Uterus (tissue), 4 donors: ENCODE measurements around the gene PROK1. TPM values are rescaled to one million over a fixed set of nuclear protein-coding genes. Genes with fewer than 3 reads are reported as not detected.

Experiments used
- DNase-seq, 2 donors: peaks; one replicate each; pipeline ENCODE4 v3.0.0-alpha.2; 2019 to 2020
- H3K27ac ChIP-seq, 2 donors: fragments of 200-600 bp; sonication (generic); 1 replicate in 1 of 2; 2 replicates in 1 of 2; pipeline ENCODE4 v1.5.1; 2016 to 2018
- H3K27me3 ChIP-seq, 2 donors: fragments of 200-600 bp; sonication (generic); one replicate each; pipeline ENCODE4 v1.5.1; 2018 to 2019; ENCODE audit warnings: control low read depth in 1 of 2
- H3K36me3 ChIP-seq, 2 donors: fragments of 200-600 bp; sonication (generic); one replicate each; pipeline ENCODE4 v1.5.1; 2019; ENCODE audit warnings: control low read depth in 1 of 2
- H3K4me1 ChIP-seq, 2 donors: fragments of 200-600 bp; sonication (generic); one replicate each; pipeline ENCODE4 v1.5.1; 2018 to 2019; ENCODE audit warnings: control low read depth in 1 of 2
- H3K4me3 ChIP-seq, 2 donors: fragments of 200-600 bp; sonication (generic); 1 replicate in 1 of 2; 2 replicates in 1 of 2; pipeline ENCODE4 v1.5.1; 2018 to 2019; ENCODE audit warnings: mild to moderate bottlenecking in 1 of 2
- H3K9me3 ChIP-seq, 2 donors: fragments of 200-600 bp; sonication (generic); one replicate each; pipeline ENCODE4 v1.5.1; 2019; ENCODE audit warnings: control low read depth in 1 of 2
- CTCF ChIP-seq, 4 experiments: fragments of 200-600 bp in 2 of 4; fragments of 450-650 bp in 2 of 4; sonication (generic) in 2 of 4; IDR thresholded peaks; one replicate each; pipeline ENCODE4 v1.5.1; 2016 to 2019; ENCODE audit warnings: antibody characterized with exemption in 4 of 4, mild to moderate bottlenecking in 2 of 4, moderate library complexity in 1 of 4
- POLR2A ChIP-seq, 2 donors: fragments of 450-650 bp; IDR thresholded peaks; one replicate each; pipeline ENCODE4 v1.6.1; 2016; ENCODE audit warnings: antibody characterized with exemption in 2 of 2, mild to moderate bottlenecking in 1 of 2, moderate library complexity in 1 of 2
- intact Hi-C: fragments of 100-400 bp; cut with DNase I; formaldehyde crosslinking; loops from one replicate; pipeline ENCODE4 v1.15.1; 2023; ENCODE audit warnings: low total_unique reads
- total RNA-seq, 4 donors: library from RNA; depleted of rRNA in 3 of 4; stranded (reverse); fragments of >200 nt in 3 of 4; gene quantifications; one replicate each; pipeline versions ENCODE4 v1.1.0 to v1.2.4, GENCODE V29; 2014 to 2023
- donor health status: DM: yes; HTN: yes; CAD: no.

PROK1 gene
- total RNA-seq, 4 donors from 2014 or later = 1.4 TPM; not detected in 3

GRCh38 chr1:110477967-110478640, 27.2 kb downstream of the PROK1 start:
- no peak for DNase-seq
- no peak overlapping the region for H3K4me3 ChIP-seq
- H3K4me1 ChIP-seq = no peaks in the 10 kb centered on the region
- no peaks in the 10 kb centered on the region for H3K27me3 ChIP-seq
- no peaks in the 10 kb centered on the region for H3K36me3 ChIP-seq
- H3K27ac ChIP-seq = no peak overlapping the region
- no peaks in the 10 kb centered on the region for H3K9me3 ChIP-seq
- intact Hi-C loops = loop anchor here (5.0 kb wide), 1 partner anchor 361 kb away; no protein-coding TSS in a partner anchor
- TF ChIP-seq CTCF (IDR thresholded peaks at IDR 0.05) (no peak), POLR2A (IDR thresholded peaks at IDR 0.05) (no peak)

- Histone ChIP-seq H3K4me1 (no peaks in the 10 kb centered on the region), H3K36me3 (no peaks in the 10 kb centered on the region), H3K4me3 (no peak overlapping the region), H3K9me3 (no peaks in the 10 kb centered on the region), H3K27me3 (no peaks in the 10 kb centered on the region), H3K27ac (no peak overlapping the region)
- TF ChIP-seq POLR2A (IDR thresholded peaks at IDR 0.05) (no peak), CTCF (IDR thresholded peaks at IDR 0.05) (no peak)
- no peak for DNase-seq
- intact Hi-C loops = loop anchor here (5.0 kb wide), 1 partner anchor 362 kb away; no protein-coding TSS in a partner anchor
Measured at GRCh38 chr1:110478886-110479285, 27.9 kb downstream of the PROK1 start.

GRCh38 chr1:110480356-110481096, 29.6 kb downstream of the PROK1 start:
- Histone ChIP-seq H3K4me3 (no peak overlapping the region), H3K4me1 (no peaks in the 10 kb centered on the region), H3K27ac (no peak overlapping the region), H3K36me3 (no peaks in the 10 kb centered on the region), H3K27me3 (no peaks in the 10 kb centered on the region), H3K9me3 (no peaks in the 10 kb centered on the region)
- no peak for DNase-seq
- TF ChIP-seq POLR2A (IDR thresholded peaks at IDR 0.05) = no peak
- TF ChIP-seq CTCF (IDR thresholded peaks at IDR 0.05) = no peak
- intact Hi-C loops = no loop called here

GRCh38 chr1:110481968-110482623, 31.1 kb downstream of the PROK1 start:
- H3K27ac ChIP-seq = no peak overlapping the region
- intact Hi-C loops = no loop called here
- H3K4me1 ChIP-seq = no peaks in the 10 kb centered on the region
- H3K36me3 ChIP-seq = no peaks in the 10 kb centered on the region
- no peak overlapping the region for H3K4me3 ChIP-seq
- H3K9me3 ChIP-seq = no peaks in the 10 kb centered on the region
- DNase-seq = no peak
- no peak for TF ChIP-seq CTCF (IDR thresholded peaks at IDR 0.05)
- no peak for TF ChIP-seq POLR2A (IDR thresholded peaks at IDR 0.05)
- H3K27me3 ChIP-seq = no peaks in the 10 kb centered on the region
